Astrocyte of the cerebellum (primary cell): ENCODE measurements around the gene CGN.
A peak's percentile ranks its signal among the peaks of the same experiment; 100 is the strongest.

Experiments used
- DNase-seq: peaks from one replicate; pipeline ENCODE4 v3.0.0-alpha.2; 2011; ENCODE audit warnings: low read depth
- H3K4me3 ChIP-seq: 2 replicates; pipeline ENCODE4 v1.5.1; 2011; ENCODE audit warnings: mild to moderate bottlenecking, low read depth, low read length, moderate library complexity
- CTCF ChIP-seq: IDR thresholded peaks from 2 replicates; pipeline ENCODE4 v1.5.1; 2012; ENCODE audit warnings: low read length, low read depth, moderate library complexity, mild to moderate bottlenecking; ENCODE audit errors: missing control alignments
- in situ Hi-C: cut with HindIII; loops from 2 replicates; pipeline ENCODE4 v1.10.0; 2017; ENCODE audit warnings: low sequenced_read_pairs

The CGN gene

DNA sequence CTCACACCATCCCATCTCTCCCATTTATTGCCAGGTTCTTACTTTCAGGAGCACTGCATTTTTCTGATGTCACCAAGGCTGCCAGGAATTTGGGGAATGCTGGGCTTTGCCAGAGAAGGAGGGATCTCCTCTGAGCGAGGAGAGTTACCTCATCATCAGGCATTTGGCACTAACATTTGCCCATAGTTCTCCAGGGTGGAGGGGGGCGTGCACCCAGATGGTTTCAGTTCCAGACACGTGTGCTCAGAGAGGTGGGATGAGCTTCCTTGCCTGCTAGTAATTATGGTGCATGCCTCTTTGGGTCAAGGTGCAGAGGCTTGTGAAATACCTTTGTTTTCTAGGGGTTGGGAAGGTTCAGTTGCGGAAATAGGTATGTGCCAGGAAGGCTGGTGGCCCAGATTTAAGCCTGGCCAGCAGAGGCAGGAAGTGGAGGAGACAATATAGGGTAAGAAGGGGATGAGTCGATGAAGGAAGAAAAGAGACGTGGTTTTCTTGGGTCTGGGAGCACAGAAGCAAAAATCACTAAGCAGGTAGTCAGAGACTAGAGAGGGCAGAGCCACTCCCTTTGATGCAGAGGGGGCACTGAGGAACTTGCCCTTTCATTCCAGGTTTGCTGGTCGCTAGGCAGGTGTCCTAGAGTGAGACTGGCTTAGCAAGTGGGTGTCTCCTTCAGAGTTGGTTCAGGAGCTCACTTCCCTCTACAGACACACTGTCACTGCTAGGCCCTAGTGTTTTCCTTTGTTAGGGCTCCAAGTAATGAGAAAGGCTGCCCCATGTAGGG lies 36.1 kb downstream of the CGN start:
- in situ Hi-C loops: no loop called here
- no peak for TF ChIP-seq CTCF
- peak; percentile 91 for DNase-seq
- no peak overlapping the region for H3K4me3 ChIP-seq

- no peak overlapping the region for H3K4me3 ChIP-seq
- no peak for DNase-seq
- no peak for TF ChIP-seq CTCF
- in situ Hi-C loops: no loop called here
These were observed 36.7 kb downstream of the CGN start for GRCh38 chr1:151547900-151548230.

- no peak overlapping the region for H3K4me3 ChIP-seq
- in situ Hi-C loops: no loop called here
- no peak for TF ChIP-seq CTCF
- DNase-seq: no peak
These were observed 38.0 kb downstream of the CGN start for GRCh38 chr1:151549199-151549598.

GRCh38 chr1:151553659-151554058 lies 42.5 kb downstream of the CGN start:
- TF ChIP-seq CTCF: no peak
- DNase-seq: no peak

DNA sequence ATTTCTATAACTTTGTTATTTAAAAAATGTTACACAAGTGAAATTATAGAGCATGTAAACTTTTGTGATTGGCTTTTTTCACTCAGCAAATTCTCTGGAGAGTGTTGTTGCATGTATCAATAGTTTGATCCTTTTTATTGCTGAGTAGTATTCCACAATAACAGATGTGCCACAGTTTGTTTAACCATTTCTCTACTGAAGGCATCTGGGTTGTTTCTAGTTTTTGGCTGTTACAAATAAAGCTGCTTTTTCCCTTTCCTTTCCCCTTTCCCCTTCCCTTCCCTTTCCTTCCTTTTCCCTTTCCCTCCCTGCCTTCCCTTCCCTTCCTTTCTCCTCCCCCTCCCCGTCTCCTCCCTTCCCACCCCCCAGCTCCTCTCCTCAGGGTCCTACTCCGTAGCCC lies 44.9 kb downstream of the CGN start:
- no peak overlapping the region for H3K4me3 ChIP-seq
- no peak for DNase-seq
- in situ Hi-C loops: no loop called here
- no peak for TF ChIP-seq CTCF

More at GRCh38 chr1:151553659-151554058, 42.5 kb downstream of the CGN start:
- H3K4me3 ChIP-seq: no peak overlapping the region
- in situ Hi-C loops: no loop called here

GRCh38 chr1:151562661-151563060 lies 51.5 kb downstream of the CGN start:
- H3K4me3 ChIP-seq: no peak overlapping the region
- no peak for TF ChIP-seq CTCF
- DNase-seq: no peak
- in situ Hi-C loops: no loop called here
